Measurements from ENCODE around the gene PDZK1IP1.

Gene PDZK1IP1

GRCh38 chr1:47222476-47222875 is 32.6 kb upstream of the PDZK1IP1 start:
- Histone ChIP-seq H3K27me3 (ENCODE audit: control insufficient read depth, insufficient read depth, low read length) (peaks cover 80% of the 10 kb centered on the region), H3K4me2 (ENCODE audit: low read length) (no peak overlapping the region), H3K36me3 (ENCODE audit: insufficient read depth, low read length) (no peaks in the 10 kb centered on the region), H3K4me1 (ENCODE audit: control insufficient read depth, insufficient read depth, low read length) (no peaks in the 10 kb centered on the region), H3K4me3 (ENCODE audit: low read length) (no peak overlapping the region), H3K9me3 (replicated peaks; ENCODE audit: low read length) (no peaks in the 10 kb centered on the region), H3K9ac (ENCODE audit: low read depth, low read length) (no peak overlapping the region)

DNA sequence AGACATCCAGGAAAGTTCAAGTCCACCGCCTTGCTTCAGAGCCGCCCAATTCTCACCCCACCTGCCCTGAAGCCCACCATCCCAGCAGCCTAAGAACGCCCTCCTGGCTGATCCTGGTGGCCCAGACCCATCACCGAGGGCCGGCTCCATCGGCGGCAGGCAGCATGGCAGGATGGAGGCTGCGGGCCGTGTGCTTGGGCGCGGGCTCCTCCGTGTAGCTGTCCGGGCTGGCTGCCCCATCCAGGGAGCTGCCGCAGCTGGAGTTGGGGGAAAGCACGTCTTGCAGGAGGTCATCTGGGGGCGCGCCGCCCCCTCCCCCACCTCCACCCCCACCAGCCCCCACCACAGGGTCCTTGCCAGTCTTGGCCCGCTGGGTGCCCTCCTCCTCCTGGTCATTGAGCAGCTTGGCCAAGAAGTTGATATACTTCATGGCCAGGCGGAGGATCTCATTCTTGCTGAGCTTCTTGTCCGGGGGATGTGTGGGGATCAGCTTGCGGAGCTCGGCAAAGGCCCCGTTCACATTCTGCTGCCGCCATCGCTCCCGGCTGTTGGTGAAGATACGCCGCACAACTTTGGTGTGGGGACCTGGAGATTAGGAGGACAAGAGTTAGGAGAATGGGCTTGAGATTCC is 29.9 kb upstream of the PDZK1IP1 start:
- no peak overlapping the region for H3K4me2 ChIP-seq (ENCODE audit: low read length)
- H3K4me1 ChIP-seq (ENCODE audit: control insufficient read depth, insufficient read depth, low read length) = no peaks in the 10 kb centered on the region
- H3K9me3 ChIP-seq (replicated peaks; ENCODE audit: low read length) = no peaks in the 10 kb centered on the region
- no peak overlapping the region for H3K9ac ChIP-seq (ENCODE audit: low read depth, low read length)
- peaks cover 58% of the 10 kb centered on the region for H3K27me3 ChIP-seq (ENCODE audit: control insufficient read depth, insufficient read depth, low read length)
- no peak overlapping the region for H3K4me3 ChIP-seq (ENCODE audit: low read length)
- no peaks in the 10 kb centered on the region for H3K36me3 ChIP-seq (ENCODE audit: insufficient read depth, low read length)

GRCh38 chr1:47219001-47219400 is 29.2 kb upstream of the PDZK1IP1 start:
- Histone ChIP-seq H3K4me1 (ENCODE audit: control insufficient read depth, insufficient read depth, low read length) (no peaks in the 10 kb centered on the region), H3K9me3 (replicated peaks; ENCODE audit: low read length) (no peaks in the 10 kb centered on the region), H3K4me2 (ENCODE audit: low read length) (no peak overlapping the region), H3K9ac (ENCODE audit: low read depth, low read length) (no peak overlapping the region), H3K4me3 (ENCODE audit: low read length) (no peak overlapping the region), H3K27me3 (ENCODE audit: control insufficient read depth, insufficient read depth, low read length) (peaks cover 52% of the 10 kb centered on the region), H3K36me3 (ENCODE audit: insufficient read depth, low read length) (no peaks in the 10 kb centered on the region)

- no peak overlapping the region for H3K4me2 ChIP-seq (ENCODE audit: low read length)
Observed at GRCh38 chr1:47216278-47217059, 26.6 kb upstream of the PDZK1IP1 start.

DNA sequence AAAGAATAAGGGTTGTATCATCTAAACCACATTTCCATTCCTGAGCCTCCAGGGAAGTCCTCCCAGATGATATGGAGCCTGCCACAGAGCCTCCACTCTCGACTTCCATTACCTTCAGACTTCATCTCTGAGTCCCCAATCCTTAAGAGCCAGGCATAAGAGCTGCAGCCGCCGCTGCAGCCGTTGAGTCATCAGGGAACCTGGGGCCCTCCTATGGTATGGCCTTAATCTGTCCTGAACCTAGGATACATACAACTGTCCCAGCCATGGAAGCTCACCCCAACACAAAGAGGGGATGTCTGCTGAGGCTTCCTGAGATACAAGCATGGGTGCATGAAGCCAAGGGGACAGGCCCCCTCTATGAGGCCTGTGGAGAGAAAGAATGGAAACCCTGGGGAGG is 25.9 kb upstream of the PDZK1IP1 start:
- no peaks in the 10 kb centered on the region for H3K36me3 ChIP-seq (ENCODE audit: insufficient read depth, low read length)
- H3K9me3 ChIP-seq (replicated peaks; ENCODE audit: low read length) = no peaks in the 10 kb centered on the region
- H3K4me3 ChIP-seq (ENCODE audit: low read length) = no peak overlapping the region
- no peak overlapping the region for H3K4me2 ChIP-seq (ENCODE audit: low read length)
- peaks cover 35% of the 10 kb centered on the region for H3K27me3 ChIP-seq (ENCODE audit: control insufficient read depth, insufficient read depth, low read length)
- H3K4me1 ChIP-seq (ENCODE audit: control insufficient read depth, insufficient read depth, low read length) = no peaks in the 10 kb centered on the region
- no peak overlapping the region for H3K9ac ChIP-seq (ENCODE audit: low read depth, low read length)

More at GRCh38 chr1:47216278-47217059, 26.6 kb upstream of the PDZK1IP1 start:
- Histone ChIP-seq H3K4me1 (ENCODE audit: control insufficient read depth, insufficient read depth, low read length) (no peaks in the 10 kb centered on the region), H3K27me3 (ENCODE audit: control insufficient read depth, insufficient read depth, low read length) (peaks cover 38% of the 10 kb centered on the region), H3K9ac (ENCODE audit: low read depth, low read length) (no peak overlapping the region), H3K36me3 (ENCODE audit: insufficient read depth, low read length) (no peaks in the 10 kb centered on the region), H3K9me3 (replicated peaks; ENCODE audit: low read length) (no peaks in the 10 kb centered on the region), H3K4me3 (ENCODE audit: low read length) (no peak overlapping the region)

- Histone ChIP-seq H3K4me1 (ENCODE audit: control insufficient read depth, insufficient read depth, low read length) (no peaks in the 10 kb centered on the region), H3K27me3 (ENCODE audit: control insufficient read depth, insufficient read depth, low read length) (peaks cover 36% of the 10 kb centered on the region), H3K4me3 (ENCODE audit: low read length) (no peak overlapping the region), H3K4me2 (ENCODE audit: low read length) (no peak overlapping the region), H3K9ac (ENCODE audit: low read depth, low read length) (no peak overlapping the region), H3K36me3 (ENCODE audit: insufficient read depth, low read length) (no peaks in the 10 kb centered on the region), H3K9me3 (replicated peaks; ENCODE audit: low read length) (no peaks in the 10 kb centered on the region)
Observed at GRCh38 chr1:47214549-47214948, 24.7 kb upstream of the PDZK1IP1 start.

- no peaks in the 10 kb centered on the region for H3K9me3 ChIP-seq (replicated peaks; ENCODE audit: low read length)
- H3K4me2 ChIP-seq (ENCODE audit: low read length) = no peak overlapping the region
- peaks cover 32% of the 10 kb centered on the region for H3K27me3 ChIP-seq (ENCODE audit: control insufficient read depth, insufficient read depth, low read length)
- no peak overlapping the region for H3K9ac ChIP-seq (ENCODE audit: low read depth, low read length)
- H3K4me1 ChIP-seq (ENCODE audit: control insufficient read depth, insufficient read depth, low read length) = no peaks in the 10 kb centered on the region
- no peaks in the 10 kb centered on the region for H3K36me3 ChIP-seq (ENCODE audit: insufficient read depth, low read length)
- H3K4me3 ChIP-seq (ENCODE audit: low read length) = no peak overlapping the region
Observed at GRCh38 chr1:47213230-47213963, 23.6 kb upstream of the PDZK1IP1 start.

DNA sequence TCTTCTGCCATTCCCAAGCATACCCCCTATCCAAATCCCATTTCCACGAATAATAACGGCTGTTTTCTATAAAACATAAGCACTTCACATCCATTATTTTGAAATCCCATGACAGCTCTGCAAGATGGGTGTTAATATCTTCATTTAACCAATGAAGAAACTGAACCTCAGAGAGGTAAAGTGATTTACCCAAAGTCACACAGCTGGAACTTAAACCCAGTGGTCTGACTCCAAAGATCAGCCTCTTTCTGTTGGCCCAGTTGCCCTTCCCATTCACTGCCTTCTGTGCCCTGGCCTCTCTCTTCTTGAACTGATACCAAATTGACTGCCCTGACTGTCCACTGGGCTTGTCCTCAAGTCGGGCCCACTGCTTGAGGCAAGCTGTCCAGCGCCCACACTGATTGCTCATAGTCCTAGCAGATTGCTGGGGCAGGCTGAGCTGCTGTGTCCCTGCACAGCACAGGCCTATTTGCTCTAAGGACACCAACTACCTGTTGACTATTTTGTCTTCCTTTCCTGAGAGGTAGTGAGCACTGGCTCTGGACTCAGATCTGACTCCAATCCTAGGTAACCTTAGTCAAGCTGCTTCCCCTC is 22.9 kb upstream of the PDZK1IP1 start:
- Histone ChIP-seq H3K27me3 (ENCODE audit: control insufficient read depth, insufficient read depth, low read length) (peaks cover 35% of the 10 kb centered on the region), H3K4me2 (ENCODE audit: low read length) (no peak overlapping the region), H3K4me1 (ENCODE audit: control insufficient read depth, insufficient read depth, low read length) (no peaks in the 10 kb centered on the region), H3K36me3 (ENCODE audit: insufficient read depth, low read length) (no peaks in the 10 kb centered on the region), H3K4me3 (ENCODE audit: low read length) (no peak overlapping the region), H3K9me3 (replicated peaks; ENCODE audit: low read length) (no peaks in the 10 kb centered on the region), H3K9ac (ENCODE audit: low read depth, low read length) (no peak overlapping the region)

GRCh38 chr1:47211796-47212269 is 22.0 kb upstream of the PDZK1IP1 start:
- peaks cover 35% of the 10 kb centered on the region for H3K27me3 ChIP-seq (ENCODE audit: control insufficient read depth, insufficient read depth, low read length)
- no peak overlapping the region for H3K9ac ChIP-seq (ENCODE audit: low read depth, low read length)
- H3K9me3 ChIP-seq (replicated peaks; ENCODE audit: low read length) = no peaks in the 10 kb centered on the region
- no peaks in the 10 kb centered on the region for H3K36me3 ChIP-seq (ENCODE audit: insufficient read depth, low read length)
- no peak overlapping the region for H3K4me3 ChIP-seq (ENCODE audit: low read length)
- no peaks in the 10 kb centered on the region for H3K4me1 ChIP-seq (ENCODE audit: control insufficient read depth, insufficient read depth, low read length)
- no peak overlapping the region for H3K4me2 ChIP-seq (ENCODE audit: low read length)

- Histone ChIP-seq H3K27me3 (ENCODE audit: control insufficient read depth, insufficient read depth, low read length) (peaks cover 37% of the 10 kb centered on the region), H3K4me2 (ENCODE audit: low read length) (no peak overlapping the region), H3K4me1 (ENCODE audit: control insufficient read depth, insufficient read depth, low read length) (no peaks in the 10 kb centered on the region), H3K36me3 (ENCODE audit: insufficient read depth, low read length) (no peaks in the 10 kb centered on the region), H3K9me3 (replicated peaks; ENCODE audit: low read length) (no peaks in the 10 kb centered on the region), H3K4me3 (ENCODE audit: low read length) (no peak overlapping the region), H3K9ac (ENCODE audit: low read depth, low read length) (no peak overlapping the region)
Observed at GRCh38 chr1:47210666-47211065, 20.8 kb upstream of the PDZK1IP1 start.

DNA sequence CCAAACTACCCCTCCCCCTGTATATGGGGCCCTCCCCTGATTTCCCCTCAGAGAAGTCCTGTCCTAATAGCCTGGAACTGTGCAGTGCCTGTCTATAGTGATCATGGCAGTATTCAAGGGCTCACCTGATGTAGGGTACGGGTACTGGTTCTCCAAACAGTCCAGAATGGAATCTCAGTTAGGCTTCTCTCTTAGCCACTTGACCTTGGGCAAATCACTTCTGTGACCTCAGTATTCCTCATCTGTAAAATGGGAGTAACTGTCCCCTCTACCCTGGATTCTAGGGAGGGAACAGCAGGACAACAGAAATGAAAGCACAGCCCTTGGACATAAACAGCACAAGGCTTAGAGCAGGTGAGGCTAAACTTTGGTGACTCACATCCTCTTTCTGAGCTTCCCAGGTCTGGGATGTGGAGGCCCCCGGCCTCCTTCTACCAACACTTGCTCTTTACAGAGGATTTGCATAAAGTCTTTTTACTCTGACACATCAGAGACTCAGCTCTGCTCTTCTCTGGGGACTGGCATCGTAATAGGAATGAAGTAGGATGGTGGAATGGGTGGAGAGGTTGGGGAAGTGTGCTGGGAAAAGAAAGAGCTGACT is 20.0 kb upstream of the PDZK1IP1 start:
- Histone ChIP-seq H3K4me2 (ENCODE audit: low read length) (no peak overlapping the region), H3K27me3 (ENCODE audit: control insufficient read depth, insufficient read depth, low read length) (peaks cover 37% of the 10 kb centered on the region), H3K4me3 (ENCODE audit: low read length) (no peak overlapping the region), H3K36me3 (ENCODE audit: insufficient read depth, low read length) (no peaks in the 10 kb centered on the region), H3K9ac (ENCODE audit: low read depth, low read length) (no peak overlapping the region), H3K4me1 (ENCODE audit: control insufficient read depth, insufficient read depth, low read length) (no peaks in the 10 kb centered on the region), H3K9me3 (replicated peaks; ENCODE audit: low read length) (no peaks in the 10 kb centered on the region)
